ENCODE measurements around the gene DDB1. TPM values are rescaled to one million over a fixed set of nuclear protein-coding genes. Genes with fewer than 3 reads are reported as not detected.

DDB1 gene
- total and polyA plus RNA-seq, 12 donors = 165 to 885 (median 592) TPM

DNA sequence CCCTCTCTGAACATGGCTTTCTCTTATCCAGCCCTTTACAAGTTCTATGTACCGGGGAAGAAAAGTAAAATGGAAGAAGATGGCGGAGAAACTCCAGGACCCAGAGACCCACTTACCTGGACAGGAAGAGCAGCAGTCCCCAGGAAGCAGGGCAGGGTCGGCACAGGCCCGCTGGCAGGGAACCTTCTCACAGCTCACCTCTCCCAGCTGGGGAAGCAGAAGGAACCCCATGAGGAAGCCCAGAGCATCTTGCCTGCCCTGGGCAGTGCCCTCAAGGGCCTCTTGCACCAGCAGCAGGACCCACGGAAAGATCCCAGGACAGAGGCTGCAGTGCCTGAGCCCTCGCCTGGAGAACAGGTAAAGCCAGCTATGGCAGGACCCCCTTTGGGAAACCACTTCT is 68.5 kb downstream of the DDB1 start:
- no peak for DNase-seq
- H3K9me3 ChIP-seq (replicated peaks in 1 of 3) = no peaks in the 10 kb centered on the region
- 91 to 98% (median 95%) methylated on average over 6 of the region's 6 CpGs for WGBS, 4 donors
- no peak for TF ChIP-seq POLR2A (IDR thresholded peaks at IDR 0.05)
- TF ChIP-seq, protein P1, sequence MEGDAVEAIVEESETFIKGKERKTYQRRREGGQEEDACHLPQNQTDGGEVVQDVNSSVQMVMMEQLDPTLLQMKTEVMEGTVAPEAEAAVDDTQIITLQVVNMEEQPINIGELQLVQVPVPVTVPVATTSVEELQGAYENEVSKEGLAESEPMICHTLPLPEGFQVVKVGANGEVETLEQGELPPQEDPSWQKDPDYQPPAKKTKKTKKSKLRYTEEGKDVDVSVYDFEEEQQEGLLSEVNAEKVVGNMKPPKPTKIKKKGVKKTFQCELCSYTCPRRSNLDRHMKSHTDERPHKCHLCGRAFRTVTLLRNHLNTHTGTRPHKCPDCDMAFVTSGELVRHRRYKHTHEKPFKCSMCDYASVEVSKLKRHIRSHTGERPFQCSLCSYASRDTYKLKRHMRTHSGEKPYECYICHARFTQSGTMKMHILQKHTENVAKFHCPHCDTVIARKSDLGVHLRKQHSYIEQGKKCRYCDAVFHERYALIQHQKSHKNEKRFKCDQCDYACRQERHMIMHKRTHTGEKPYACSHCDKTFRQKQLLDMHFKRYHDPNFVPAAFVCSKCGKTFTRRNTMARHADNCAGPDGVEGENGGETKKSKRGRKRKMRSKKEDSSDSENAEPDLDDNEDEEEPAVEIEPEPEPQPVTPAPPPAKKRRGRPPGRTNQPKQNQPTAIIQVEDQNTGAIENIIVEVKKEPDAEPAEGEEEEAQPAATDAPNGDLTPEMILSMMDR (IDR thresholded peaks at IDR 0.05) = no peak
- intact Hi-C loops (cut with DNase I) = no loop called here
- no peaks in the 10 kb centered on the region for H3K36me3 ChIP-seq (replicated peaks in 1 of 2)
- H3K27ac ChIP-seq = no peak overlapping the region
- H3K4me1 ChIP-seq (replicated peaks in 1 of 2) = no peaks in the 10 kb centered on the region
- H3K4me3 ChIP-seq = no peak overlapping the region
- H3K27me3 ChIP-seq = no peaks in the 10 kb centered on the region

DNA sequence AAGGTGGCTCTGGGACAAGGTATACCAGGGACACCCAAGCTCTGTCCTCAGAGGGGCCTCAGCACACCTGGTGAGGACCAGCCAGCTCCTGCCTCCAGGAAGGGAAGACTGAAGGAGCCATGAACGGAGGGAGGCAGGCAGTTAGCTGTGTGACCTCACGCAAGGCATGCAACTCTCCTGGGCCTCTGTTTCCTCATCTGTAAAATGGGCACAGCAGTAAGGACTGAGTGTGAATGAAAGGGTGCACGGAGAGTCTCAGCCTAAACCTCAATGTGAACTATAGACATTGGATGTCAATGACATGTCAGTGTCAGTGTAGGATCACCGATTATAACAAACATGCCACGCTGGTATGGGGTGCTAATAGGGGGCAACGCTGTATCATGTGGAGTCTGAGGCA is 73.5 kb downstream of the DDB1 start:
- 93 to 96% (median 95%) methylated on average over 6 of the region's 6 CpGs for WGBS, 4 donors

DNA sequence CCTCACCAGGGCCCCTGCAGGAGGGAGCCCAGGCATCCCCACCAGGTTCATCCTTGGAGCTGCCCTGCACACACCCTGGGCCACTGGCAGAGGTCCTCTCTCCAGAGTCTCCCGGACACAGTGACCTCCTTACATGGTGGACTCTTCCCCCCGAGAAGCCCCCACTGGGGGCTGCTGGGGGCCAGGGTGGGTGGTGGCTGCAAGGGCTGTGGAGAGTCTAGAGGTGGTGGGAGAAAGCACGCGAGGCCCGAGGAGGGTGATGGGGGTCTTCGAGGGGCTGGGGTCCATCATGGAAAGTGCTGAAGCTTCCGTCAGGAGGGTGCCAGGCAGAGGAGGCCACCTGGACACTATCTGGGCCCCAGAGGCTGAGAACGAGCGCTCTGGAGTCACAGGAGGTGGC is 74.4 kb downstream of the DDB1 start:
- Histone ChIP-seq H3K36me3 (replicated peaks in 1 of 2) (no peaks in the 10 kb centered on the region), H3K27ac (no peak overlapping the region), H3K4me3 (no peak overlapping the region), H3K27me3 (no peaks in the 10 kb centered on the region), H3K4me1 (replicated peaks in 1 of 2) (no peaks in the 10 kb centered on the region), H3K9me3 (replicated peaks in 1 of 3) (no peaks in the 10 kb centered on the region)
- intact Hi-C loops (cut with DNase I) = loop anchor here (5.0 to 10.0 kb wide), 2 partner anchors 126 to 129 kb away; no protein-coding TSS in a partner anchor
- WGBS, 4 donors = 83 to 94% (median 86%) methylated on average over 8 to 9 of the region's 9 CpGs
- TF ChIP-seq, protein P1 (IDR thresholded peaks at IDR 0.05) = no peak
- no peak for TF ChIP-seq POLR2A (IDR thresholded peaks at IDR 0.05)
- no peak for DNase-seq

More for the DNA sequence above, 73.5 kb downstream of the DDB1 start:
- Histone ChIP-seq H3K36me3 (replicated peaks in 1 of 2) (no peaks in the 10 kb centered on the region), H3K27ac (no peak overlapping the region), H3K4me3 (no peak overlapping the region), H3K9me3 (replicated peaks in 1 of 3) (no peaks in the 10 kb centered on the region), H3K27me3 (no peaks in the 10 kb centered on the region), H3K4me1 (replicated peaks in 1 of 2) (no peaks in the 10 kb centered on the region)
- no peak for DNase-seq
- intact Hi-C loops (cut with DNase I) = loop anchor here (5.0 to 10.0 kb wide), 2 partner anchors 125 to 128 kb away; no protein-coding TSS in a partner anchor
- TF ChIP-seq POLR2A (IDR thresholded peaks at IDR 0.05) = no peak
- TF ChIP-seq, protein P1 (IDR thresholded peaks at IDR 0.05) = no peak

DNA sequence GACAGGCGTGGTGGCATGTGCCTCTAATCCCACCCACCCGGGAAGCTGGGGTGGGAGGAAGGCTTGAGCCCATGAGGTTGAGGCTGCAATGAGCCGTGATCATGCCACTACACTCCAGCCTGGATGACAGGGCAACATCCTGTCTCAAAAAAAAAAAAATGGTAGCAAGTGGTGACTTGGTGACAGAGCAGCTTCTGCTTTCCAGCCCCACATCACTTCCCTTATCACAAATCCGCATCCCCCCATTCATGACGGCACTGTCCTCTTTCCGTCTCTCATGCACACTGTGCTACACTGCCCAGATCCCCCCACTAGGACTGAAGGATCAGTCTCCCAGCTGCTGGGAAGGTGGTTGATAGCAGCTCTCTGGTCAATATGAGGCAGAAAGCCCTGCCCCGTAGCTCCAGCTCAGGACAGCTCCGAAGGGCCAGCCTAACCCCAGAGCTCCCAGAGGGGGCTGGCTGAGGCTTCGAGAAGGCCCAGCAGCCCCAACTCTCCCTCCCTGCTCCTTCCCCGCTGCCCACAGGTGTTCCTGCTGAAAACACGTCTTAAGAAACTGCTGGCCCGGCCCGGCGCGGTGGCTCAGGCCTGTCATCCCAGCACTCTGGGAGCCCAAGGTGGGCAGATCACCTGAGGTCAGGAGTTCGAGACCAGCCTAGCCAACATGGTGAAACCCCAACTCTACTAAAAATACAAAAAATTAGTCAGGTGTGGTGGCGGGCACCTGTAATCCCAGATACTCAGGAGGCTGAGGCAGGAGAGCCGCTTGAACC is 76.0 kb downstream of the DDB1 start:
- intact Hi-C loops (cut with DNase I) = loop anchor here (5.0 to 10.0 kb wide), 2 partner anchors 128 to 130 kb away; no protein-coding TSS in a partner anchor
- Histone ChIP-seq H3K4me3 (no peak overlapping the region), H3K9me3 (replicated peaks in 1 of 3) (no peaks in the 10 kb centered on the region)

More for the DNA sequence above, 76.0 kb downstream of the DDB1 start:
- no peaks in the 10 kb centered on the region for H3K4me1 ChIP-seq (replicated peaks in 1 of 2)
- WGBS, 4 donors = 89 to 93% (median 91%) methylated on average over 16 to 18 of the region's 18 CpGs
- DNase-seq = no peak
- no peaks in the 10 kb centered on the region for H3K36me3 ChIP-seq (replicated peaks in 1 of 2)
- no peaks in the 10 kb centered on the region for H3K27me3 ChIP-seq
- no peak overlapping the region for H3K27ac ChIP-seq
- TF ChIP-seq, protein P1 (IDR thresholded peaks at IDR 0.05) = no peak
- TF ChIP-seq POLR2A (IDR thresholded peaks at IDR 0.05) = no peak

Data from adrenal gland (tissue), 12 donors.